Gastrocnemius medialis (tissue), 4 donors: ENCODE results near the gene COL19A1. TPM values are rescaled to one million over a fixed set of nuclear protein-coding genes. Genes with fewer than 3 reads are reported as not detected.
"Not testable (repeated sequence)": the region's sequence is repeated elsewhere in the genome, so short reads cannot be mapped to it uniquely, and the experiment has no call there.

Source experiments
- ATAC-seq, 2 donors: fragments of 150-250 bp; one replicate each; pipeline ENCODE4 v1.9.1; 2016
- DNase-seq, 2 donors: peaks; one replicate each; pipeline ENCODE4 v3.0.0-alpha.2; 2019
- H3K27ac ChIP-seq, 4 donors: fragments of 200-600 bp; sonication (generic); 1 replicate in 1 of 4; 2 replicates in 3 of 4; pipeline ENCODE4 v1.5.1; 2016 to 2018; ENCODE audit warnings: mild to moderate bottlenecking in 2 of 4, moderate library complexity in 1 of 4
- H3K27me3 ChIP-seq, 3 donors: fragments of 200-600 bp; sonication (generic) in 2 of 3; 1 replicate in 1 of 3; 2 replicates in 2 of 3; pipeline versions ENCODE4 v1.5.1 to v1.6.0; 2016 to 2019; ENCODE audit warnings: mild to moderate bottlenecking in 1 of 3, moderate library complexity in 1 of 3
- H3K36me3 ChIP-seq, 2 donors: fragments of 200-600 bp; sonication (generic) in 1 of 2; one replicate each; pipeline ENCODE4 v1.5.1; 2017 to 2018
- H3K4me1 ChIP-seq, 2 donors: fragments of 200-600 bp; sonication (generic) in 1 of 2; one replicate each; pipeline ENCODE4 v1.5.1; 2016 to 2017; ENCODE audit warnings: mild to moderate bottlenecking in 2 of 2
- H3K4me3 ChIP-seq, 4 donors: fragments of 200-600 bp; sonication (generic) in 3 of 4; 1 replicate in 1 of 4; 2 replicates in 3 of 4; pipeline ENCODE4 v1.5.1; 2016 to 2019; ENCODE audit warnings: mild to moderate bottlenecking in 2 of 4
- H3K9me3 ChIP-seq, 3 donors: fragments of 200-600 bp; sonication (generic) in 2 of 3; 1 replicate in 1 of 3; 2 replicates in 2 of 3; pipeline ENCODE4 v1.5.1; 2016 to 2019
- CTCF ChIP-seq, 5 experiments: fragments of 450-650 bp in 3 of 5; fragments of 200-600 bp in 2 of 5; sonication (generic) in 2 of 5; IDR thresholded peaks in 4 of 5; conservative IDR thresholded peaks in 1 of 5; 1 replicate in 4 of 5; 2 replicates in 1 of 5; pipeline ENCODE4 v1.5.1; 2016 to 2019; ENCODE audit warnings: antibody characterized with exemption in 5 of 5, mild to moderate bottlenecking in 3 of 5, moderate library complexity in 3 of 5
- POLR2A ChIP-seq, 2 donors: fragments of 450-650 bp; IDR thresholded peaks; one replicate each; pipeline ENCODE4 v1.6.1; 2017; ENCODE audit warnings: antibody characterized with exemption in 2 of 2, mild to moderate bottlenecking in 2 of 2, moderate library complexity in 2 of 2
- in situ Hi-C, 4 donors: fragments of 200-750 bp; cut with MboI; loops; one replicate each; pipeline versions ENCODE4 v1.15.0 to v1.8.0; 2017; ENCODE audit warnings: low sequenced_read_pairs in 4 of 4
- intact Hi-C: fragments of 100-400 bp; cut with DNase I; formaldehyde crosslinking; loops from one replicate; pipeline ENCODE4 v1.15.1; 2023; ENCODE audit warnings: low total_unique reads
- total RNA-seq, 4 donors: library from RNA; depleted of rRNA; stranded (reverse); fragments of >200 nt; gene quantifications; one replicate each; pipeline versions ENCODE4 v1.1.0 to v1.2.3, GENCODE V29; 2016

COL19A1 gene
- total RNA-seq, 4 donors from 2014 or later: 0.05 to 0.65 (median 0.14) TPM

GRCh38 chr6:69988458-69989126 is 122.2 kb downstream of the COL19A1 start:
- H3K27me3 ChIP-seq: no peaks in the 10 kb centered on the region
- no peak overlapping the region for H3K4me3 ChIP-seq
- H3K36me3 ChIP-seq: no peaks in the 10 kb centered on the region
- no peak overlapping the region for H3K27ac ChIP-seq
- TF ChIP-seq CTCF (IDR thresholded peaks at IDR 0.05 in 4 of 5, conservative IDR thresholded peaks at IDR 0.05 in 1 of 5) (no peak), POLR2A (IDR thresholded peaks at IDR 0.05) (no peak)
- in situ Hi-C loops: no loop called here
- ATAC-seq (no peak), DNase-seq (no peak)
- intact Hi-C loops: no loop called here
- no peaks in the 10 kb centered on the region for H3K4me1 ChIP-seq
- no peaks in the 10 kb centered on the region for H3K9me3 ChIP-seq

GRCh38 chr6:69994251-69994650 is 127.9 kb downstream of the COL19A1 start:
- Histone ChIP-seq H3K4me3 (no peak overlapping the region), H3K9me3 (no peaks in the 10 kb centered on the region), H3K36me3 (no peaks in the 10 kb centered on the region), H3K27ac (no peak overlapping the region), H3K27me3 (no peaks in the 10 kb centered on the region), H3K4me1 (no peaks in the 10 kb centered on the region)
- DNase-seq (no peak), ATAC-seq (no peak)
- in situ Hi-C loops: no loop called here
- no peak for TF ChIP-seq POLR2A (IDR thresholded peaks at IDR 0.05)
- TF ChIP-seq CTCF (IDR thresholded peaks at IDR 0.05 in 4 of 5, conservative IDR thresholded peaks at IDR 0.05 in 1 of 5): no peak
- intact Hi-C loops: no loop called here

GRCh38 chr6:70008189-70008588 is 141.8 kb downstream of the COL19A1 start:
- intact Hi-C loops: no loop called here
- ATAC-seq: no peak
- in situ Hi-C loops: no loop called here
- Histone ChIP-seq H3K36me3 (no peaks in the 10 kb centered on the region), H3K4me3 (no peak overlapping the region), H3K9me3 (no peaks in the 10 kb centered on the region), H3K4me1 (no peaks in the 10 kb centered on the region), H3K27ac (no peak overlapping the region), H3K27me3 (no peaks in the 10 kb centered on the region)
- no peak for TF ChIP-seq CTCF (IDR thresholded peaks at IDR 0.05 in 4 of 5, conservative IDR thresholded peaks at IDR 0.05 in 1 of 5)
- TF ChIP-seq POLR2A (IDR thresholded peaks at IDR 0.05): no peak
- DNase-seq: no peak

- H3K4me1 ChIP-seq, DNase-seq, H3K27ac ChIP-seq, H3K36me3 ChIP-seq, H3K4me3 ChIP-seq, intact Hi-C loops, H3K9me3 ChIP-seq, ATAC-seq, in situ Hi-C loops, H3K27me3 ChIP-seq: not testable (repeated sequence)
Observed at GRCh38 chr6:70010339-70010738, 144.0 kb downstream of the COL19A1 start.

- H3K27ac ChIP-seq, intact Hi-C loops, H3K9me3 ChIP-seq, ATAC-seq, in situ Hi-C loops, DNase-seq, H3K36me3 ChIP-seq, H3K27me3 ChIP-seq, H3K4me3 ChIP-seq, H3K4me1 ChIP-seq: not testable (repeated sequence)
Observed at GRCh38 chr6:70023201-70023600, 156.8 kb downstream of the COL19A1 start.

GRCh38 chr6:70028246-70028645 is 161.9 kb downstream of the COL19A1 start:
- ATAC-seq: no peak
- Histone ChIP-seq H3K36me3 (no peaks in the 10 kb centered on the region), H3K27me3 (no peaks in the 10 kb centered on the region), H3K27ac (no peak overlapping the region), H3K4me1 (no peaks in the 10 kb centered on the region), H3K4me3 (no peak overlapping the region), H3K9me3 (no peaks in the 10 kb centered on the region)
- intact Hi-C loops: no loop called here
- in situ Hi-C loops: no loop called here
- no peak for TF ChIP-seq POLR2A (IDR thresholded peaks at IDR 0.05)
- no peak for DNase-seq
